Lower leg skin (tissue), 4 donors: Measurements from ENCODE around the gene ZFYVE28. TPM values are rescaled to one million over a fixed set of nuclear protein-coding genes. Genes with fewer than 3 reads are reported as not detected.
A peak's percentile ranks its signal among the peaks of the same experiment; 100 is the strongest.

Experiments used
- DNase-seq, 2 donors: peaks; one replicate each; pipeline ENCODE4 v3.0.0-alpha.2; 2019; ENCODE audit warnings: low spot score in 2 of 2
- H3K4me3 ChIP-seq: fragments of 200-600 bp; sonication (generic); 2 replicates; pipeline ENCODE4 v1.5.1; 2017; ENCODE audit warnings: mild to moderate bottlenecking, low read depth; ENCODE audit not compliant: poor library complexity, severe bottlenecking
- POLR2A ChIP-seq, 2 donors: fragments of 450-650 bp; IDR thresholded peaks; one replicate each; pipeline ENCODE4 v1.6.1; 2016 to 2017; ENCODE audit warnings: antibody characterized with exemption in 2 of 2, mild to moderate bottlenecking in 1 of 2, moderate library complexity in 1 of 2
- WGBS, 2 donors: methylation state at CpG; one replicate each; pipeline ENCODE4 v1.1.5; 2018; 5-methylcytosine and 5-hydroxymethylcytosine counted together
- intact Hi-C: fragments of 100-400 bp; cut with DNase I; formaldehyde crosslinking; loops from one replicate; pipeline ENCODE4 v1.15.0; 2023; ENCODE audit warnings: low total_unique reads
- total RNA-seq, 4 donors: library from RNA; depleted of rRNA; stranded (reverse); fragments of >200 nt; gene quantifications; one replicate each; pipeline ENCODE4 v1.1.0, GENCODE V29; 2016
- TF ChIP-seq, protein P1 (sequence below), 3 donors: fragments of 450-650 bp; IDR thresholded peaks; one replicate each; pipeline ENCODE4 v1.5.1; 2016; ENCODE audit warnings: antibody characterized with exemption in 3 of 3, mild to moderate bottlenecking in 3 of 3, moderate library complexity in 2 of 3

Gene ZFYVE28
- total RNA-seq, 4 donors from 2014 or later = 5.0 to 12.8 (median 9.9) TPM

GRCh38 chr4:2402941-2403340, 15.5 kb downstream of the ZFYVE28 start:
- no peak overlapping the region for H3K4me3 ChIP-seq
- 72 to 75% methylated on average over 6 to 7 of the region's 7 CpGs for WGBS, 2 donors
- intact Hi-C loops = no loop called here
- TF ChIP-seq POLR2A (IDR thresholded peaks at IDR 0.05) = no peak
- TF ChIP-seq, protein P1, sequence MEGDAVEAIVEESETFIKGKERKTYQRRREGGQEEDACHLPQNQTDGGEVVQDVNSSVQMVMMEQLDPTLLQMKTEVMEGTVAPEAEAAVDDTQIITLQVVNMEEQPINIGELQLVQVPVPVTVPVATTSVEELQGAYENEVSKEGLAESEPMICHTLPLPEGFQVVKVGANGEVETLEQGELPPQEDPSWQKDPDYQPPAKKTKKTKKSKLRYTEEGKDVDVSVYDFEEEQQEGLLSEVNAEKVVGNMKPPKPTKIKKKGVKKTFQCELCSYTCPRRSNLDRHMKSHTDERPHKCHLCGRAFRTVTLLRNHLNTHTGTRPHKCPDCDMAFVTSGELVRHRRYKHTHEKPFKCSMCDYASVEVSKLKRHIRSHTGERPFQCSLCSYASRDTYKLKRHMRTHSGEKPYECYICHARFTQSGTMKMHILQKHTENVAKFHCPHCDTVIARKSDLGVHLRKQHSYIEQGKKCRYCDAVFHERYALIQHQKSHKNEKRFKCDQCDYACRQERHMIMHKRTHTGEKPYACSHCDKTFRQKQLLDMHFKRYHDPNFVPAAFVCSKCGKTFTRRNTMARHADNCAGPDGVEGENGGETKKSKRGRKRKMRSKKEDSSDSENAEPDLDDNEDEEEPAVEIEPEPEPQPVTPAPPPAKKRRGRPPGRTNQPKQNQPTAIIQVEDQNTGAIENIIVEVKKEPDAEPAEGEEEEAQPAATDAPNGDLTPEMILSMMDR (IDR thresholded peaks at IDR 0.05) = no peak
- DNase-seq = no peak

DNA sequence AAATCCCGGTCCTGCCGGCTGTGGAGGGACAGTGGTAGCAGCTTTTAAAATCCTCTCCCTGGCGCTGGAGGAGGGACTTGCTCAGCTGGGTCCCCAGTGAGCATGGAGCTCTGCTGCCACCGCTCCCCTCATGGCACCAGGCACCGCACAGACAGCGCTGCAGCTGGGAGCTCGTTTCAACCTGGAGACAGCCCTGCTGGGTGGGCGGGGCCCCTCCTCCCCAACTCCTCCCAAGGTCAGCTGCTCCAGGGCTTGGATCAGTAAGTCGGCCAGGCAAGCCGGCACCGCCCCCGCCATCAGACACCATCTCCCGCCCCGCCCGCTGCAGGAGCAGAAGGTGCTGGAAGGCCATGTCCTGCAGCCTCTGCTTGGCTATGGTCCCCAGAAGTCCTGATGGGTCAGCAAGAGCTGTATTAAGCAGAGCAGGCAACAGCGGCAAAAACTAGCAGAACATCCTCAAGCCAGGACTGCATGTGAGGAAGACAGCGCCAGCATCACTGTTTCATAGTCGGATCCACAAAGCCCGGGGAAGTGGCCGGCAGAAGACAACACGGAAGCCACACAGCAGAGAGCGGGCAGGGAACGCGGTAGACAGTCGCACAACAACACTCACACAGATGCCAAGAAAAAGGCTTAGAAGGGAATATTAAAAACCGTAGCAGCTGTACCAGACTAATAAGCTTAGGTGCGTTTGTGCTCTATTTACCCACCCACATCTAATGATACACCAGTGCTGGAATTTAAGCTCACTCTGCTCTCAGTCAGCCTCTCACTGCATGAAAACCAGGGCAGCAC, 16.2 kb downstream of the ZFYVE28 start:
- intact Hi-C loops = no loop called here
- no peak overlapping the region for H3K4me3 ChIP-seq
- WGBS, 2 donors = 3% methylated on average over 15 to 27 of the region's 27 CpGs
- peak in 1 of 2 donors; percentile 90 for DNase-seq
- TF ChIP-seq, protein P1 (IDR thresholded peaks at IDR 0.05) = no peak
- no peak for TF ChIP-seq POLR2A (IDR thresholded peaks at IDR 0.05)

- 34 to 55% methylated on average over 15 of the region's 15 CpGs for WGBS, 2 donors
- no peak for DNase-seq
- no peak for TF ChIP-seq POLR2A (IDR thresholded peaks at IDR 0.05)
- TF ChIP-seq, protein P1 (IDR thresholded peaks at IDR 0.05) = no peak
- no peak overlapping the region for H3K4me3 ChIP-seq
- intact Hi-C loops = no loop called here
Observed at GRCh38 chr4:2401610-2401983, 16.8 kb downstream of the ZFYVE28 start.

DNA sequence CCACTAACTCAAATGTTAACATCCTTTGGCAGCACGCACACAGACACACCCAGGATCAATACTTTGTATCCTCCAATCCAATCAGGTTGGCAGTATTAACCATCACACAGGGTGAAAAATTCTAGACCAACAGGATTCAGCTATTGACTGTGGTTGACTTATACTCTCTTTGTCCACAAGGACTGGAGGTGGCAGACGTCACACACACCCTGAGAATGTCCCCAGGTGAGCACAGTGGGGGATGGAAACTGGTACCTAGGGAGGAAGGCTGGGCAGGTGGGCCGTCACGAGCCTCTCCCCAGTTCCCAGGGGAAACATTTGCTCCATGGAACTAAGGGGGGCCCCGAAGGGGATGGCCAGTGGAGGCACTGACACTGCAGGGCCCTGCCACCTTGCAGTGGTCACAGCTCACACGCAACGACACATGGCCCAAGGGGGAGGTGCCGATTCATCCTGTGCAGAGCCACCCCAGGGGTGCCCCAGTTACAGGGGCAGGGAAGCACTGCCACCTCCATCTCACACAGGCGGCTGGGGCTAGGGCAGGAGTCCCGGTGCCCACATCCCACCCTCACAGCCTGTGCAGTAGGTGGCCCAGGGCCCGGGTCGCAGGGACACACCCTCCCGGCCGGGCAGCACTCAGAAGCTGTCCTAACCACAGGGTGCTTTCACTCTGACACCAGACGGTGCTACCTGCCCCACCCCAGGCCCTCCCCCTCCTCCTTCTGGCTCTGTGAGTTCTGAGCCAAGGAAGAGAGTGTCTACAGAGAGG, 17.4 kb downstream of the ZFYVE28 start:
- TF ChIP-seq POLR2A (IDR thresholded peaks at IDR 0.05) = no peak
- TF ChIP-seq, protein P1 (IDR thresholded peaks at IDR 0.05) = no peak
- intact Hi-C loops = no loop called here
- 77 to 82% methylated on average over 7 to 15 of the region's 15 CpGs for WGBS, 2 donors
- H3K4me3 ChIP-seq = no peak overlapping the region
- no peak for DNase-seq

DNA sequence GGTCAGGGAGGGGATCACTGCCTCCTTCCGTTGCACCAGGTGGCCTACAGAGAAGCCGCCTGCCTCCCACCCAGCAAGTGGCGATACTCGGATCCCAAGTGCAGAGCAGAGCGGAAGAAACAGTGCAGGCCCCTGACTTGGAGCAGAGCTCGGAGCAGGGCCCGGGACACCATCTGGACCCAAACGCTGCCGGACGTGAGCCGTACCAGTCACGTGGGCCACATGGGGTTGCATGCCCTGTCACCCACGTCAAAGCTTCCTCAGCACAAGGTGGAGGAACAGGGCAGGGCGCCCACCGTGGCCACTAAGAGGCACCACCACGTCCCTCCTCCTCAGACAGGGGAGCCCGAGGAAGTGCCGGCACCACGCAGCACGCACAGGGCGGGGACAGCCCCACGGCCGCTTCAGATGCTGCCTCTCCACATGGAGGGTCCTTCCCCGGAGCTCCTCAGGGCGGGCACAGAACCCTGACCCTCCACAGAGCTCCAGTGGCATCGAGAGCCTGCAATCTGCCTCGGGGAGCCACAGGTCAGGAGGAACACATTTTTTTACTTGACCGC, 18.7 kb downstream of the ZFYVE28 start:
- DNase-seq = no peak
- intact Hi-C loops = no loop called here
- 82 to 84% methylated on average over 19 to 25 of the region's 28 CpGs for WGBS, 2 donors
- TF ChIP-seq, protein P1 (IDR thresholded peaks at IDR 0.05) = no peak
- TF ChIP-seq POLR2A (IDR thresholded peaks at IDR 0.05) = no peak
- H3K4me3 ChIP-seq = no peak overlapping the region
